Loucy (cell line): Measurements from ENCODE around the gene POLR2B.

Experiments used
- EZH2phosphoT487 ChIP-seq: fragments of 200-600 bp; IDR thresholded peaks from 2 replicates; pipeline ENCODE4 v1.6.1; 2018; ENCODE audit warnings: antibody characterized with exemption, mild to moderate bottlenecking, moderate library complexity, borderline replicate concordance
- TF ChIP-seq, protein P1 (sequence below): fragments of 200-600 bp; sonication (generic); conservative IDR thresholded peaks from 2 replicates; pipeline ENCODE4 v1.5.1; 2014; ENCODE audit warnings: mild to moderate bottlenecking, antibody characterized with exemption, low read length

DNA sequence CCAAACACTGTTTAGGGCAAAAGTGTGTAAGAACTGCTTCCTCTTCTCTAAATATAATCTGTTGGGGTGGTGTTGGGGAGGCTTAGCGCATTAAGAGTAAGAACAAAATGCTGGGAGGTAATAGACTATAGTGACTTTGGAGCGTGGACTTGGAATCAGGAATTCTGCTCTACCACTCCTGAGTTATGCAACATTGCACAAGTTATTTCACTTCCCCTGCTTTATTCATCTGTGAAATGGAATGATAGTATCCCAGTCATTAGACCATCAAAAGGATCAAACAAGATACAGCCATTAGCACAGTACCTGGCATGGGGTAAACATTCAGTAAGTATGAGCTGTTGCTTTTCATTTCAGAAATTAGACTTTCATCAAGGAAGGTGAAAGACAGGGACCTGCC is 72.8 kb downstream of the POLR2B start:
- TF ChIP-seq, protein P1, sequence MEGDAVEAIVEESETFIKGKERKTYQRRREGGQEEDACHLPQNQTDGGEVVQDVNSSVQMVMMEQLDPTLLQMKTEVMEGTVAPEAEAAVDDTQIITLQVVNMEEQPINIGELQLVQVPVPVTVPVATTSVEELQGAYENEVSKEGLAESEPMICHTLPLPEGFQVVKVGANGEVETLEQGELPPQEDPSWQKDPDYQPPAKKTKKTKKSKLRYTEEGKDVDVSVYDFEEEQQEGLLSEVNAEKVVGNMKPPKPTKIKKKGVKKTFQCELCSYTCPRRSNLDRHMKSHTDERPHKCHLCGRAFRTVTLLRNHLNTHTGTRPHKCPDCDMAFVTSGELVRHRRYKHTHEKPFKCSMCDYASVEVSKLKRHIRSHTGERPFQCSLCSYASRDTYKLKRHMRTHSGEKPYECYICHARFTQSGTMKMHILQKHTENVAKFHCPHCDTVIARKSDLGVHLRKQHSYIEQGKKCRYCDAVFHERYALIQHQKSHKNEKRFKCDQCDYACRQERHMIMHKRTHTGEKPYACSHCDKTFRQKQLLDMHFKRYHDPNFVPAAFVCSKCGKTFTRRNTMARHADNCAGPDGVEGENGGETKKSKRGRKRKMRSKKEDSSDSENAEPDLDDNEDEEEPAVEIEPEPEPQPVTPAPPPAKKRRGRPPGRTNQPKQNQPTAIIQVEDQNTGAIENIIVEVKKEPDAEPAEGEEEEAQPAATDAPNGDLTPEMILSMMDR: no peak
- TF ChIP-seq EZH2phosphoT487: no peak
